Endothelial cell (in vitro differentiated cells): ENCODE data around the gene AKAP17A. TPM values are rescaled to one million over a fixed set of nuclear protein-coding genes. Genes with fewer than 3 reads are reported as not detected.
A peak's percentile ranks its signal among the peaks of the same experiment; 100 is the strongest.

Experiments used
- DNase-seq: peaks from one replicate; pipeline ENCODE4 v3.0.0; 2021; ENCODE audit warnings: low spot score
- H3K27ac Mint-ChIP-seq: one replicate; pipeline ENCODE4 v1.8.0; 2021; ENCODE audit warnings: mixed read lengths, inconsistent platforms; ENCODE audit not compliant: unreplicated experiment
- H3K27me3 Mint-ChIP-seq: one replicate; pipeline ENCODE4 v1.8.0; 2021; ENCODE audit warnings: mild to moderate bottlenecking, moderate library complexity, mixed read lengths, inconsistent platforms; ENCODE audit not compliant: unreplicated experiment
- H3K36me3 Mint-ChIP-seq: one replicate; pipeline ENCODE4 v1.8.0; 2021; ENCODE audit warnings: mild to moderate bottlenecking, low read depth, mixed read lengths, inconsistent platforms; ENCODE audit not compliant: unreplicated experiment
- H3K4me1 Mint-ChIP-seq: one replicate; pipeline ENCODE4 v1.8.0; 2021; ENCODE audit warnings: mild to moderate bottlenecking, mixed read lengths, inconsistent platforms; ENCODE audit not compliant: unreplicated experiment
- H3K4me3 Mint-ChIP-seq: one replicate; pipeline ENCODE4 v1.8.0; 2021; ENCODE audit warnings: mild to moderate bottlenecking, mixed read lengths, inconsistent platforms; ENCODE audit not compliant: unreplicated experiment
- H3K9me3 Mint-ChIP-seq: one replicate; pipeline ENCODE4 v1.8.0; 2021; ENCODE audit warnings: mixed read lengths, inconsistent platforms; ENCODE audit not compliant: unreplicated experiment
- CTCF ChIP-seq: fragments of 200-600 bp; sonication (generic); IDR thresholded peaks from one replicate; pipeline ENCODE4 v1.5.0; 2021; ENCODE audit warnings: antibody characterized with exemption; ENCODE audit not compliant: unreplicated experiment
- total RNA-seq: library from RNA; stranded (reverse); fragmentation: NEBNext Ultra II Directional; extraction: Animal tissue kit (Norgen Biotek cat#: 25700); gene quantifications from one replicate; pipeline ENCODE4 v1.2.1, GENCODE V29; 2021; ENCODE audit not compliant: unreplicated experiment

Gene AKAP17A
- total RNA-seq, 1 donor from 2014 or later = 25.9 TPM

GRCh38 chrX:1584237-1585011 is 7.0 kb upstream of the AKAP17A start:
- H3K27me3 Mint-ChIP-seq = peaks cover 3% of the 10 kb centered on the region
- H3K4me3 Mint-ChIP-seq = no peak overlapping the region
- no peak for DNase-seq
- no peak overlapping the region for H3K27ac Mint-ChIP-seq
- TF ChIP-seq CTCF = no peak
- no peaks in the 10 kb centered on the region for H3K36me3 Mint-ChIP-seq
- H3K9me3 Mint-ChIP-seq = peaks cover 9% of the 10 kb centered on the region
- H3K4me1 Mint-ChIP-seq = no peaks in the 10 kb centered on the region

GRCh38 chrX:1587161-1587560 is 4.2 kb upstream of the AKAP17A start:
- no peak overlapping the region for H3K4me3 Mint-ChIP-seq
- H3K27me3 Mint-ChIP-seq = peaks cover 3% of the 10 kb centered on the region
- H3K4me1 Mint-ChIP-seq = no peaks in the 10 kb centered on the region
- H3K9me3 Mint-ChIP-seq = peaks cover 14% of the 10 kb centered on the region
- H3K36me3 Mint-ChIP-seq = peaks cover 5% of the 10 kb centered on the region
- no peak for TF ChIP-seq CTCF
- no peak overlapping the region for H3K27ac Mint-ChIP-seq
- no peak for DNase-seq

GRCh38 chrX:1589356-1590130 is 1.9 kb upstream of the AKAP17A start:
- DNase-seq = no peak
- Mint-ChIP-seq H3K27ac (no peak overlapping the region), H3K4me3 (peak overlapping the region; percentile 59), H3K4me1 (peaks cover 7% of the 10 kb centered on the region), H3K27me3 (peaks cover 10% of the 10 kb centered on the region), H3K36me3 (peaks cover 14% of the 10 kb centered on the region), H3K9me3 (peaks cover 6% of the 10 kb centered on the region)
- no peak for TF ChIP-seq CTCF

GRCh38 chrX:1591863-1592469 is 562 bp downstream of the AKAP17A start:
- no peak for TF ChIP-seq CTCF
- Mint-ChIP-seq H3K36me3 (peaks cover 33% of the 10 kb centered on the region), H3K27me3 (peaks cover 15% of the 10 kb centered on the region), H3K27ac (peak overlapping the region; percentile 78), H3K4me3 (peak overlapping the region; percentile 92), H3K4me1 (peaks cover 7% of the 10 kb centered on the region), H3K9me3 (peaks cover 6% of the 10 kb centered on the region)
- no peak for DNase-seq
